Thymus (tissue), 11 donors: ENCODE results near the gene MRGPRE. TPM values are rescaled to one million over a fixed set of nuclear protein-coding genes. Genes with fewer than 3 reads are reported as not detected.

Experiments used
- DNase-seq, 9 donors: peaks; one replicate each; pipeline ENCODE4 v3.0.0-alpha.2; 2013; ENCODE audit warnings: low spot score in 9 of 9, low read depth in 6 of 9, missing footprints in 1 of 9
- H3K27ac ChIP-seq, 2 donors: one replicate each; pipeline ENCODE4 v1.5.1; 2013; ENCODE audit warnings: control low read depth in 1 of 2, low read depth in 1 of 2, low read length in 1 of 2, mild to moderate bottlenecking in 1 of 2, moderate library complexity in 1 of 2
- H3K27me3 ChIP-seq, 2 donors: one replicate each; pipeline ENCODE4 v1.5.1; 2013; ENCODE audit warnings: low read length in 1 of 2; ENCODE audit not compliant: control insufficient read depth in 2 of 2, insufficient read depth in 1 of 2
- H3K36me3 ChIP-seq, 2 donors: one replicate each; pipeline ENCODE4 v1.5.1; 2013; ENCODE audit warnings: low read length in 1 of 2, mild to moderate bottlenecking in 1 of 2, moderate library complexity in 1 of 2; ENCODE audit not compliant: control insufficient read depth in 2 of 2, insufficient read depth in 2 of 2
- H3K4me1 ChIP-seq, 2 donors: one replicate each; pipeline ENCODE4 v1.5.1; 2013; ENCODE audit warnings: low read length in 2 of 2; ENCODE audit not compliant: control insufficient read depth in 2 of 2, insufficient read depth in 2 of 2
- H3K4me3 ChIP-seq, 2 donors: one replicate each; pipeline ENCODE4 v1.5.1; 2013; ENCODE audit warnings: low read length in 2 of 2, control low read depth in 1 of 2, mild to moderate bottlenecking in 1 of 2
- H3K9me3 ChIP-seq, 2 donors: one replicate each; pipeline ENCODE4 v1.5.1; 2013; ENCODE audit warnings: low read length in 1 of 2, mild to moderate bottlenecking in 1 of 2; ENCODE audit not compliant: control insufficient read depth in 2 of 2, insufficient read depth in 1 of 2
- whole genome bisulfite sequencing: extraction: QIAGEN DNeasy Blood & Tissue Kit; methylation state at CpG from one replicate; pipeline ENCODE4 v1.1.7; 2013; 5-methylcytosine and 5-hydroxymethylcytosine counted together
- polyA plus RNA-seq: library from polyadenylated mRNA; stranded (reverse); fragments of 200-250 nt; gene quantifications from one replicate; pipeline ENCODE4 v1.2.3, GENCODE V29; 2013
- total RNA-seq: library from RNA; stranded (reverse); fragments of 120-200 nt; gene quantifications from one replicate; pipeline ENCODE4 v1.2.4, GENCODE V29; 2013
- donor health status: healthy.

The MRGPRE gene
- total and polyA plus RNA-seq, 2 donors: 0.02 TPM; not detected in 1

GRCh38 chr11:3222941-3223915, 9.0 kb downstream of the MRGPRE start:
- H3K4me3 ChIP-seq: no peak overlapping the region
- peak in 2 of 9 donors; percentile 44 to 62 for DNase-seq
- H3K36me3 ChIP-seq: no peaks in the 10 kb centered on the region
- peaks cover 3 to 65% of the 10 kb centered on the region in 2 donors for H3K27me3 ChIP-seq
- peaks cover 0 to 15% of the 10 kb centered on the region in 2 donors for H3K4me1 ChIP-seq
- H3K27ac ChIP-seq: no peak overlapping the region
- 59% methylated on average over 36 of the region's 36 CpGs for WGBS
- no peaks in the 10 kb centered on the region for H3K9me3 ChIP-seq

- WGBS: 85% methylated on average over 37 of the region's 37 CpGs
- no peak for DNase-seq
- no peak overlapping the region for H3K4me3 ChIP-seq
- peaks cover 3 to 61% of the 10 kb centered on the region in 2 donors for H3K27me3 ChIP-seq
- no peaks in the 10 kb centered on the region for H3K9me3 ChIP-seq
- H3K27ac ChIP-seq: no peak overlapping the region
- peaks cover under 1 to 18% of the 10 kb centered on the region in 2 donors for H3K4me1 ChIP-seq
- no peaks in the 10 kb centered on the region for H3K36me3 ChIP-seq
Observed at GRCh38 chr11:3222003-3222855, 10.0 kb downstream of the MRGPRE start.

- no peaks in the 10 kb centered on the region for H3K9me3 ChIP-seq
- WGBS: 78% methylated on average over 27 of the region's 27 CpGs
- peaks cover 4 to 21% of the 10 kb centered on the region in 2 donors for H3K4me1 ChIP-seq
- no peak for DNase-seq
- no peak overlapping the region for H3K4me3 ChIP-seq
- no peaks in the 10 kb centered on the region for H3K36me3 ChIP-seq
- peaks cover 3 to 61% of the 10 kb centered on the region in 2 donors for H3K27me3 ChIP-seq
- no peak overlapping the region for H3K27ac ChIP-seq
Observed at GRCh38 chr11:3221408-3222002, 10.7 kb downstream of the MRGPRE start.

- Histone ChIP-seq H3K36me3 (no peaks in the 10 kb centered on the region), H3K4me3 (no peak overlapping the region), H3K9me3 (no peaks in the 10 kb centered on the region), H3K27ac (no peak overlapping the region), H3K27me3 (peaks cover 3 to 64% of the 10 kb centered on the region in 2 donors), H3K4me1 (peaks cover 4 to 25% of the 10 kb centered on the region in 2 donors)
- 82% methylated on average over 21 of the region's 21 CpGs for WGBS
- no peak for DNase-seq
Observed at GRCh38 chr11:3220521-3221407, 11.5 kb downstream of the MRGPRE start.

GRCh38 chr11:3220101-3220500, 12.1 kb downstream of the MRGPRE start:
- H3K36me3 ChIP-seq: no peaks in the 10 kb centered on the region
- no peak overlapping the region for H3K27ac ChIP-seq
- no peak for DNase-seq
- H3K4me3 ChIP-seq: no peak overlapping the region
- peaks cover 3 to 66% of the 10 kb centered on the region in 2 donors for H3K27me3 ChIP-seq
- H3K9me3 ChIP-seq: no peaks in the 10 kb centered on the region
- 63% methylated on average over 11 of the region's 11 CpGs for WGBS
- H3K4me1 ChIP-seq: peaks cover 4 to 25% of the 10 kb centered on the region in 2 donors

- peaks cover 3 to 64% of the 10 kb centered on the region in 2 donors for H3K27me3 ChIP-seq
- 88% methylated on average over 14 of the region's 14 CpGs for WGBS
- no peaks in the 10 kb centered on the region for H3K9me3 ChIP-seq
- no peak overlapping the region for H3K4me3 ChIP-seq
- no peak overlapping the region for H3K27ac ChIP-seq
- peaks cover 4 to 25% of the 10 kb centered on the region in 2 donors for H3K4me1 ChIP-seq
- H3K36me3 ChIP-seq: no peaks in the 10 kb centered on the region
- DNase-seq: no peak
Observed at GRCh38 chr11:3219281-3219892, 12.8 kb downstream of the MRGPRE start.

GRCh38 chr11:3218483-3219280, 13.5 kb downstream of the MRGPRE start, which contains the start of gene MRGPRG:
MRGPRG (minus strand) TSS chr11:3218813; CDS start chr11:3218813, 0 bp downstream.
- H3K4me1 ChIP-seq: peaks cover 4 to 25% of the 10 kb centered on the region in 2 donors
- no peaks in the 10 kb centered on the region for H3K9me3 ChIP-seq
- no peak for DNase-seq
- H3K27ac ChIP-seq: no peak within 1 kb of the TSS
- 85% methylated on average over 35 of the region's 35 CpGs for WGBS
- H3K4me3 ChIP-seq: no peak within 1 kb of the TSS
- no peaks in the 10 kb centered on the region for H3K36me3 ChIP-seq
- H3K27me3 ChIP-seq: peaks cover 3 to 59% of the 10 kb centered on the region in 2 donors
